HEK293 (cell line): ENCODE measurements around the gene ESRRA.

Source experiments
- CTCF ChIA-PET: fragments of 350-600 bp; formaldehyde crosslinking; extraction: SDS; loops from one replicate; lab custom pipeline; 2021; ENCODE audit warnings: antibody characterized with exemption; lab: Yijun Ruan, JAX
- POLR2A ChIA-PET: fragments of 300-600 bp; formaldehyde crosslinking; extraction: SDS; loops from one replicate; lab custom pipeline; 2020; ENCODE audit warnings: antibody characterized with exemption, inconsistent platforms; lab: Yijun Ruan, JAX
- H3K27ac ChIP-seq: fragments of 200-500 bp; sonication (Bioruptor generic); 2 replicates; pipeline ENCODE4 v1.5.1; 2014; ENCODE audit warnings: low read depth, low read length, control low read depth, inconsistent platforms; ENCODE audit errors: extremely low read depth
- H3K36me3 ChIP-seq, 2 experiments: fragments of 200-500 bp in 1 of 2; sonication (Bioruptor generic) in 1 of 2; 1 replicate in 1 of 2; 2 replicates in 1 of 2; pipeline ENCODE4 v1.5.1; 2014 to 2017; ENCODE audit warnings: inconsistent platforms in 2 of 2, low read length in 2 of 2; ENCODE audit not compliant: control insufficient read depth in 2 of 2, insufficient read depth in 1 of 2
- H3K4me1 ChIP-seq: fragments of 200-500 bp; sonication (Bioruptor generic); 2 replicates; pipeline ENCODE4 v1.5.1; 2014; ENCODE audit warnings: mild to moderate bottlenecking, low read length, inconsistent platforms; ENCODE audit not compliant: control insufficient read depth, insufficient read depth
- H3K4me3 ChIP-seq: 2 replicates; pipeline ENCODE4 v1.5.1; 2011; ENCODE audit warnings: low read depth, mild to moderate bottlenecking, control low read depth, low read length, moderate library complexity
- H3K9me3 ChIP-seq: fragments of 200-500 bp; sonication (Bioruptor generic); 2 replicates; pipeline ENCODE4 v1.5.1; 2014; ENCODE audit warnings: low read depth, low read length, inconsistent platforms; ENCODE audit not compliant: control insufficient read depth, insufficient read depth
- EGR2 ChIP-seq: fragments of 450-650 bp; formaldehyde crosslinking; IDR thresholded peaks from 2 replicates; pipeline ENCODE4 v1.5.1; 2016; ENCODE audit warnings: low read depth, missing biosample characterization, missing genetic modification characterization
- REPIN1 ChIP-seq: fragments of 450-650 bp; formaldehyde crosslinking; IDR thresholded peaks from 2 replicates; pipeline ENCODE4 v1.5.1; 2017; ENCODE audit warnings: missing biosample characterization, missing genetic modification characterization, low read depth
- SCRT1 ChIP-seq: fragments of 450-650 bp; formaldehyde crosslinking; IDR thresholded peaks from 2 replicates; pipeline ENCODE4 v1.5.1; 2016; ENCODE audit warnings: missing biosample characterization, missing genetic modification characterization, borderline replicate concordance
- SP2 ChIP-seq: fragments of 450-650 bp; formaldehyde crosslinking; IDR thresholded peaks from 2 replicates; pipeline ENCODE4 v1.5.1; 2016; ENCODE audit warnings: missing biosample characterization, missing genetic modification characterization
- ZBTB11 ChIP-seq: fragments of 450-650 bp; formaldehyde crosslinking; conservative IDR thresholded peaks from 2 replicates; pipeline ENCODE4 v1.5.1; 2016; ENCODE audit warnings: low read depth, missing biosample characterization, missing genetic modification characterization
- ZBTB17 ChIP-seq: fragments of 450-650 bp; formaldehyde crosslinking; IDR thresholded peaks from 2 replicates; pipeline ENCODE4 v1.5.1; 2016; ENCODE audit warnings: missing biosample characterization, missing genetic modification characterization
- ZBTB6 ChIP-seq: fragments of 450-650 bp; formaldehyde crosslinking; IDR thresholded peaks from 2 replicates; pipeline ENCODE4 v1.5.1; 2017; ENCODE audit warnings: missing biosample characterization, missing genetic modification characterization
- ZFHX2 ChIP-seq: fragments of 450-650 bp; formaldehyde crosslinking; conservative IDR thresholded peaks from 2 replicates; pipeline ENCODE4 v1.5.1; 2016; ENCODE audit warnings: missing biosample characterization, missing genetic modification characterization
- ZIC2 ChIP-seq: fragments of 450-650 bp; formaldehyde crosslinking; IDR thresholded peaks from 2 replicates; pipeline ENCODE4 v1.5.1; 2016; ENCODE audit warnings: missing biosample characterization, missing genetic modification characterization
- ZNF19 ChIP-seq: fragments of 450-650 bp; formaldehyde crosslinking; IDR thresholded peaks from 2 replicates; pipeline ENCODE4; 2016; ENCODE audit warnings: missing biosample characterization, missing genetic modification characterization, low read depth
- ZNF211 ChIP-seq: fragments of 450-650 bp; formaldehyde crosslinking; IDR thresholded peaks from 2 replicates; pipeline ENCODE4 v1.5.1; 2016; ENCODE audit warnings: low read depth, missing biosample characterization, missing genetic modification characterization
- ZNF23 ChIP-seq: fragments of 450-650 bp; formaldehyde crosslinking; IDR thresholded peaks from 2 replicates; pipeline ENCODE4 v1.5.1; 2016; ENCODE audit warnings: missing biosample characterization, missing genetic modification characterization, borderline replicate concordance
- ZNF239 ChIP-seq: fragments of 450-650 bp; formaldehyde crosslinking; IDR thresholded peaks from 2 replicates; pipeline ENCODE4 v1.5.1; 2016; ENCODE audit warnings: missing biosample characterization, missing genetic modification characterization
- ZNF266 ChIP-seq: fragments of 450-650 bp; formaldehyde crosslinking; IDR thresholded peaks from 2 replicates; pipeline ENCODE4 v1.5.1; 2016; ENCODE audit warnings: missing biosample characterization, missing genetic modification characterization, low read depth
- ZNF529 ChIP-seq: fragments of 450-650 bp; formaldehyde crosslinking; IDR thresholded peaks from 2 replicates; pipeline ENCODE4 v1.5.1; 2017; ENCODE audit warnings: missing genetic modification characterization, missing biosample characterization; ENCODE audit not compliant: insufficient replicate concordance
- ZNF610 ChIP-seq: fragments of 450-650 bp; formaldehyde crosslinking; IDR thresholded peaks from 2 replicates; pipeline ENCODE4 v1.5.1; 2016; ENCODE audit warnings: missing biosample characterization, missing genetic modification characterization, borderline replicate concordance
- ZNF621 ChIP-seq: fragments of 450-650 bp; formaldehyde crosslinking; IDR thresholded peaks from 2 replicates; pipeline ENCODE4 v1.5.1; 2017; ENCODE audit warnings: missing biosample characterization, missing genetic modification characterization
- ZNF837 ChIP-seq: fragments of 450-650 bp; formaldehyde crosslinking; IDR thresholded peaks from 2 replicates; pipeline ENCODE4 v1.5.1; 2016; ENCODE audit warnings: missing biosample characterization, missing genetic modification characterization
- TF ChIP-seq, protein P1 (sequence below): sonication (generic); formaldehyde crosslinking; IDR thresholded peaks from 2 replicates; pipeline ENCODE4 v1.8.1; 2022; ENCODE audit warnings: mild to moderate bottlenecking, moderate library complexity, missing genetic modification reagents

Gene ESRRA

DNA sequence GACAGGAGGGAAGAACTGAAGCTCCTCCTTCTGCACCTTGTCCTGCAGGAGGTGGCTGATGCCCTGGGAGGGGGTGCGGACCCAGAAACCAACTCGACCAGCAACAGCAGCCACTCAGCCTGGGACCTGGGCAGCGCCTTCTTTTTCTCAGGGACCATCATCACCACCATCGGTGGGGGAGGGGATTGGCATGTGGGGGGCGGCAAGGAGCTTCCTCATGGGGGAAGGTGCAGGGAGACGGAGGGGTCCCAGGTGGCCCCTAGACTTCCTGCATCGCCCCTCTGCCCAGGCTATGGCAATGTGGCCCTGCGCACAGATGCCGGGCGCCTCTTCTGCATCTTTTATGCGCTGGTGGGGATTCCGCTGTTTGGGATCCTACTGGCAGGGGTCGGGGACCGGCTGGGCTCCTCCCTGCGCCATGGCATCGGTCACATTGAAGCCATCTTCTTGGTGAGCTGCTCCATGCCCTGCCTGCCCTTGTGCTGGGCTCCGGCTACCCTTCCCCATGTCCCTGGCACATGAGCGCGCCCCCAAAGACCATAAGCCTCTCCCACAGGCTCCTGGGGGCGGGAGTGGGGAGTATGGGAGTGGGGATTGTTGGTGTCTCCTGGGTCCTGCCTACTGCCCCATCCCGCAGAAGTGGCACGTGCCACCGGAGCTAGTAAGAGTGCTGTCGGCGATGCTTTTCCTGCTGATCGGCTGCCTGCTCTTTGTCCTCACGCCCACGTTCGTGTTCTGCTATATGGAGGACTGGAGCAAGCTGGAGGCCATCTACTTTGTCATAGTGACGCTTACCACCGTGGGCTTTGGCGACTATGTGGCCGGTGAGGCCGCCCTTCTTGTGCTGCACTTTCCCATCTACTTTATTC is 8.3 kb upstream of the ESRRA start:
- no peaks in the 10 kb centered on the region for H3K36me3 ChIP-seq

DNA sequence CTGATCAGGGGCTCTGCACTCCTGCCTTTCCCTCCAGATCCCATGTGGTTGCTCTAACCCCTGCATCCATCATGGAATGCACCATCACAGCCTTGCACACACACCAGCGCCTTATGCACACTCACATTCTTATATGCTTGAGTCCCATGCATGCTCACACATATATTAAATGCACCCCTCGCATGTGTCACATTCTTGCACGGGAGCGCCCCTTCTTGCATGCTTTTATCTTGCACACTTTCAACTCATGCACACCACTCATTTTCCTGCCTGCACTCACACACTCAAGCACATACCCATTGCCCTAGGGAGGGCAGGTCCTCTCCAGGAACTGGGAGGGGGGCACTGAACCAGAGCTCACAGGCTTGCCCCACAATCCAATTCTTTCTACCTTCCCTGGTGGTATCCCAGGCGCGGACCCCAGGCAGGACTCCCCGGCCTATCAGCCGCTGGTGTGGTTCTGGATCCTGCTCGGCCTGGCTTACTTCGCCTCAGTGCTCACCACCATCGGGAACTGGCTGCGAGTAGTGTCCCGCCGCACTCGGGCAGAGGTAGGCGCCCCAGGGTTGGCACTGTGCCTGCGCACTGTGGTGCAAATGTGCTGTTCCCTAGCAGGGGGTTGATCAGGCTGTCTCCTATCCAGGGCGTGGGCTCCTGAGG is 7.5 kb upstream of the ESRRA start:
- Histone ChIP-seq H3K9me3 (no peaks in the 10 kb centered on the region), H3K4me3 (no peak overlapping the region), H3K27ac (no peak overlapping the region)
- POLR2A ChIA-PET: no interaction called here
- TF ChIP-seq EGR2 (tag by site-specific recombination) (no peak), ZBTB17 (tag by site-specific recombination) (peak; percentile 36)
- TF ChIP-seq, all 188 proteins: peak for 1
- H3K36me3 ChIP-seq: no peaks in the 10 kb centered on the region
- H3K4me1 ChIP-seq: no peaks in the 10 kb centered on the region
- CTCF ChIA-PET: interaction anchor here (0.6 kb wide), 1 partner anchor 11 kb away, joined by 3 read pairs; no protein-coding TSS in a partner anchor

More for the DNA sequence above, 8.3 kb upstream of the ESRRA start:
- no peak overlapping the region for H3K4me3 ChIP-seq
- H3K27ac ChIP-seq: no peak overlapping the region
- no peaks in the 10 kb centered on the region for H3K4me1 ChIP-seq
- ChIA-PET CTCF (interaction anchor here (0.6 to 1.7 kb wide), 8 partner anchors 7 to 468 kb away, joined by 3 to 13 read pairs (median 4); partner anchors contain the start of gene PLCB3), POLR2A (no interaction called here)
- H3K9me3 ChIP-seq: no peaks in the 10 kb centered on the region
- TF ChIP-seq ZFHX2 (tag by site-specific recombination) (0 out of 2 replicates have a peak, but pooled peaks have one; percentile 18), ZBTB17 (tag by site-specific recombination) (no peak), EGR2 (tag by site-specific recombination) (peak; percentile 27; the same call in 1 of the 2 replicates), REPIN1 (tag by site-specific recombination) (no peak)

DNA sequence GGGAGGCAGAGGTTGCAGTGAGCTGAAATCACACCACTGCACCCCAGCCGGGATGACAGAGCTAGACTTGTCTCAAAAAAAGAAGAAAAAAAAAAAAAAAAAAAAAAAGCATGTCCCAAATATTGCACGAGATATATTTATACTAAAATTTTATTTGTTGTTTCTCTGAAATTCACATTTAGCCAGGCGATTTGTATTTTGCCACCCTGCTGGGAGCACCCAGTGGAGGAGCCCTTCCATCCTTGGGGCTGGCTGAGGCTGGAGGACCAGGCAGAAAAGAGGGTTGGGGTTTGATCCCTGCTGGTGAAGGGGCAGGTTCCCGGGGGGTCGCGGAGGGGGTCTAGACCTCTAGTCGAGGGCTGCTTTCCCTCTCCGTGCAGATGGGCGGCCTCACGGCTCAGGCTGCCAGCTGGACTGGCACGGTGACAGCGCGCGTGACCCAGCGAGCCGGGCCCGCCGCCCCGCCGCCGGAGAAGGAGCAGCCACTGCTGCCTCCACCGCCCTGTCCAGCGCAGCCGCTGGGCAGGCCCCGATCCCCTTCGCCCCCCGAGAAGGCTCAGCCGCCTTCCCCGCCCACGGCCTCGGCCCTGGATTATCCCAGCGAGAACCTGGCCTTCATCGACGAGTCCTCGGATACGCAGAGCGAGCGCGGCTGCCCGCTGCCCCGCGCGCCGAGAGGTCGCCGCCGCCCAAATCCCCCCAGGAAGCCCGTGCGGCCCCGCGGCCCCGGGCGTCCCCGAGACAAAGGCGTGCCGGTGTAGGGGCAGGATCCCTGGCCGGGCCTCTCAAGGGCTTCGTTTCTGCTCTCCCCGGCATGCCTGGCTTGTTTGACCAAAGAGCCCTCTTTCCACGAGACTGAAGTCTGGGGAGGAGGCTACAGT is 6.1 kb upstream of the ESRRA start:
- Histone ChIP-seq H3K36me3 (no peaks in the 10 kb centered on the region), H3K27ac (no peak overlapping the region), H3K4me3 (no peak overlapping the region), H3K4me1 (no peaks in the 10 kb centered on the region), H3K9me3 (no peaks in the 10 kb centered on the region)
- ChIA-PET POLR2A (interaction anchor here (0.6 to 0.7 kb wide), 3 partner anchors 14 to 96 kb away, joined by 3 to 4 read pairs (median 4); partner anchors contain the start of gene GPR137), CTCF (no interaction called here)
- TF ChIP-seq ZNF621 (tag by site-specific recombination): no peak
- no peak for TF ChIP-seq ZNF610
- TF ChIP-seq ZBTB6: no peak
- TF ChIP-seq ZIC2 (tag by site-specific recombination): no peak
- no peak for TF ChIP-seq ZNF529
- TF ChIP-seq ZNF211: no peak
- no peak for TF ChIP-seq SCRT1
- TF ChIP-seq ZNF266 (tag by site-specific recombination): no peak
- TF ChIP-seq SP2 (tag by site-specific recombination): no peak
- TF ChIP-seq ZNF837 (tag by site-specific recombination): no peak
- no peak for TF ChIP-seq ZNF239
- no peak for TF ChIP-seq ZNF23 (tag by site-specific recombination)
- TF ChIP-seq, protein P1, sequence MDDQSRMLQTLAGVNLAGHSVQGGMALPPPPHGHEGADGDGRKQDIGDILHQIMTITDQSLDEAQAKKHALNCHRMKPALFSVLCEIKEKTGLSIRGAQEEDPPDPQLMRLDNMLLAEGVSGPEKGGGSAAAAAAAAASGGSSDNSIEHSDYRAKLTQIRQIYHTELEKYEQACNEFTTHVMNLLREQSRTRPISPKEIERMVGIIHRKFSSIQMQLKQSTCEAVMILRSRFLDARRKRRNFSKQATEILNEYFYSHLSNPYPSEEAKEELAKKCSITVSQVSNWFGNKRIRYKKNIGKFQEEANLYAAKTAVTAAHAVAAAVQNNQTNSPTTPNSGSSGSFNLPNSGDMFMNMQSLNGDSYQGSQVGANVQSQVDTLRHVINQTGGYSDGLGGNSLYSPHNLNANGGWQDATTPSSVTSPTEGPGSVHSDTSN (CRISPR knock-in tag): no peak
- no peak for TF ChIP-seq ZNF19
- no peak for TF ChIP-seq ZBTB11 (tag by site-specific recombination)
